WTC11 (cell line): ENCODE measurements around the gene LRRC8D. TPM values are rescaled to one million over a fixed set of nuclear protein-coding genes. Genes with fewer than 3 reads are reported as not detected.

ENCODE experiments used
- ATAC-seq: fragments of 200-7000 bp; cut with Tn5 transposase; 2 replicates; pipeline ENCODE4 v1.10.0; 2021; ENCODE audit warnings: mild to moderate bottlenecking, moderate library complexity
- CTCF ChIA-PET: fragments of 300-600 bp; sonication (Branson Sonifier 250); formaldehyde crosslinking; loops from one replicate; lab custom pipeline; 2021; ENCODE audit warnings: antibody characterized with exemption; lab: Charles Lee
- POLR2A ChIA-PET: fragments of 350-600 bp; sonication (Branson Sonifier 250); formaldehyde crosslinking; loops from one replicate; lab custom pipeline; 2021; ENCODE audit warnings: antibody characterized with exemption; lab: Charles Lee
- DNase-seq: peaks from one replicate; pipeline ENCODE4 v3.0.0; 2021; ENCODE audit warnings: low spot score
- H3K27ac Mint-ChIP-seq: 2 replicates; pipeline ENCODE4 v1.8.0; 2021; ENCODE audit warnings: mixed read lengths
- H3K27me3 Mint-ChIP-seq: 2 replicates; pipeline ENCODE4 v1.8.0; 2021; ENCODE audit warnings: low read depth, mild to moderate bottlenecking, moderate library complexity, mixed read lengths
- H3K36me3 Mint-ChIP-seq: 2 replicates; pipeline ENCODE4 v1.8.0; 2021; ENCODE audit warnings: mixed read lengths
- H3K4me1 Mint-ChIP-seq: 2 replicates; pipeline ENCODE4 v1.8.0; 2022; ENCODE audit warnings: mixed read lengths
- H3K4me3 Mint-ChIP-seq: 2 replicates; pipeline ENCODE4 v1.8.0; 2021; ENCODE audit warnings: mild to moderate bottlenecking, moderate library complexity, mixed read lengths
- H3K9me3 Mint-ChIP-seq: 2 replicates; pipeline ENCODE4 v1.8.0; 2021; ENCODE audit warnings: mixed read lengths
- CREM ChIP-seq: sonication (generic); formaldehyde crosslinking; IDR thresholded peaks from 2 replicates; pipeline ENCODE4 v1.8.1; 2022; ENCODE audit warnings: mild to moderate bottlenecking, missing genetic modification reagents, moderate library complexity
- ETV6 ChIP-seq: sonication (generic); formaldehyde crosslinking; IDR thresholded peaks from 2 replicates; pipeline ENCODE4 v1.8.1; 2022; ENCODE audit warnings: mild to moderate bottlenecking, missing genetic modification reagents
- FOXJ3 ChIP-seq: sonication (generic); formaldehyde crosslinking; IDR thresholded peaks from 2 replicates; pipeline ENCODE4 v1.9.0; 2021; ENCODE audit warnings: missing genetic modification reagents, mild to moderate bottlenecking, borderline replicate concordance
- GTF2I ChIP-seq: fragments of 250-450 bp; sonication (Bioruptor Pico); conservative IDR thresholded peaks from 2 replicates; pipeline ENCODE4 v1.4.0; 2021; ENCODE audit warnings: mild to moderate bottlenecking
- JAZF1 ChIP-seq: fragments of 250-450 bp; sonication (Bioruptor Pico); IDR thresholded peaks from 2 replicates; pipeline ENCODE4 v1.9.0; 2021; ENCODE audit warnings: moderate library complexity, mild to moderate bottlenecking, inconsistent platforms
- KAT7 ChIP-seq: sonication (generic); formaldehyde crosslinking; IDR thresholded peaks from 2 replicates; pipeline ENCODE4 v1.8.1; 2023; ENCODE audit warnings: missing genetic modification reagents, mild to moderate bottlenecking, borderline replicate concordance
- NFATC4 ChIP-seq: fragments of 250-450 bp; sonication (Bioruptor Pico); IDR thresholded peaks from 2 replicates; pipeline ENCODE4 v1.9.0; 2021; ENCODE audit warnings: mild to moderate bottlenecking
- NFYB ChIP-seq: sonication (generic); formaldehyde crosslinking; conservative IDR thresholded peaks from 2 replicates; pipeline ENCODE4 v1.8.0; 2022; ENCODE audit warnings: low read depth, missing genetic modification reagents
- NR3C1 ChIP-seq: sonication (generic); formaldehyde crosslinking; conservative IDR thresholded peaks from 2 replicates; pipeline ENCODE4 v1.8.1; 2023; ENCODE audit warnings: low read depth, mild to moderate bottlenecking, missing genetic modification reagents
- OVOL2 ChIP-seq: fragments of 250-450 bp; sonication (Bioruptor Pico); IDR thresholded peaks from 2 replicates; pipeline ENCODE4 v1.9.0; 2021; ENCODE audit warnings: mild to moderate bottlenecking, borderline replicate concordance
- TEAD1 ChIP-seq: sonication (generic); formaldehyde crosslinking; IDR thresholded peaks from 2 replicates; pipeline ENCODE4 v1.8.0; 2022; ENCODE audit warnings: mild to moderate bottlenecking, missing genetic modification reagents
- ZNF121 ChIP-seq: sonication (generic); formaldehyde crosslinking; IDR thresholded peaks from 2 replicates; pipeline ENCODE4 v1.8.0; 2023; ENCODE audit warnings: missing genetic modification reagents
- ZNF317 ChIP-seq: sonication (generic); formaldehyde crosslinking; IDR thresholded peaks from 2 replicates; pipeline ENCODE4 v1.8.1; 2023; ENCODE audit warnings: low read depth, mild to moderate bottlenecking, moderate library complexity, missing genetic modification reagents, borderline replicate concordance
- total RNA-seq: library from RNA; stranded (reverse); gene quantifications from 3 replicates; pipeline ENCODE4 v1.2.3, GENCODE V29; 2021
- TF ChIP-seq, protein P1 (sequence below): sonication (generic); formaldehyde crosslinking; IDR thresholded peaks from 2 replicates; pipeline ENCODE4 v1.8.1; 2023; ENCODE audit warnings: mild to moderate bottlenecking, missing genetic modification reagents
- TF ChIP-seq, protein P2 (sequence below): sonication (generic); formaldehyde crosslinking; conservative IDR thresholded peaks from 2 replicates; pipeline ENCODE4 v1.8.1; 2023; ENCODE audit warnings: mild to moderate bottlenecking, low read depth, missing genetic modification reagents, moderate library complexity
- TF ChIP-seq, protein P3 (sequence below): sonication (generic); formaldehyde crosslinking; IDR thresholded peaks from 2 replicates; pipeline ENCODE4 v1.8.1; 2023; ENCODE audit warnings: mild to moderate bottlenecking, missing genetic modification reagents, moderate library complexity
- TF ChIP-seq, protein P4 (sequence below): fragments of 250-450 bp; sonication (Bioruptor Pico); IDR thresholded peaks from 2 replicates; pipeline ENCODE4 v2.1.2; 2022; ENCODE audit warnings: mild to moderate bottlenecking, moderate library complexity
- TF ChIP-seq, protein P5 (sequence below): fragments of 250-450 bp; sonication (Bioruptor Pico); IDR thresholded peaks from 2 replicates; pipeline ENCODE4 v1.8.0; 2021; ENCODE audit warnings: mild to moderate bottlenecking
- TF ChIP-seq, protein P6 (sequence below): sonication (generic); formaldehyde crosslinking; IDR thresholded peaks from 2 replicates; pipeline ENCODE4 v1.8.1; 2022; ENCODE audit warnings: low read depth, missing genetic modification reagents, borderline replicate concordance
- TF ChIP-seq, protein P7 (sequence below): sonication (generic); formaldehyde crosslinking; IDR thresholded peaks from 2 replicates; pipeline ENCODE4 v1.8.0; 2022; ENCODE audit warnings: mild to moderate bottlenecking, missing genetic modification reagents

The LRRC8D gene
- total RNA-seq, 1 experiment from 2014 or later: 42.6 TPM

DNA sequence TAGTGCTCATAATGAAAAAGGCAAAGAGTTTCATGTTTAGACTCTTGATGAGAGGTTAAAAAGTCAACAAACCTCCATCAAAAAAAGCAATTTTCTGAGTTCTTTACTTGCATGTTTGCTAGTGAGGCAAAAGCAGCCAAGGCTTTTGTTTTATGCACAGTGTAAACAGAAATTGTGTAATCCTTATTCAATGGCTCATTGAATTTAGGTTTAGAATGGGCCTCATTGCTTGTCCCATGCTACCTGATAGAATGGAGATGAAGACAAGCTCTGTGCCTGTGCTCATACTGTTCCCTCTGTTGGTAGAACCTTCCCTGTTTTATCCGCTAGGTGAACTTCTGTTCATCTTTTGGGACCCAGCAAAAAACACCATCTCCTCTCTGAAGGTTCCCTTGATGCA lies 10.0 kb upstream of the LRRC8D start:
- no peak overlapping the region for H3K4me3 Mint-ChIP-seq
- TF ChIP-seq NFATC4 (no peak), FOXJ3 (CRISPR knock-in tag) (no peak)
- TF ChIP-seq, all 79 proteins: peak for 0
- peaks cover 22% of the 10 kb centered on the region for H3K4me1 Mint-ChIP-seq
- POLR2A ChIA-PET: no interaction called here
- ATAC-seq (no peak), DNase-seq (no peak)
- peaks cover 16% of the 10 kb centered on the region for H3K27me3 Mint-ChIP-seq
- H3K36me3 Mint-ChIP-seq: no peaks in the 10 kb centered on the region
- CTCF ChIA-PET: interaction anchor here (1.7 kb wide), 1 partner anchor 48 kb away, joined by 4 read pairs; no protein-coding TSS in a partner anchor
- no peaks in the 10 kb centered on the region for H3K9me3 Mint-ChIP-seq
- no peak overlapping the region for H3K27ac Mint-ChIP-seq

DNA sequence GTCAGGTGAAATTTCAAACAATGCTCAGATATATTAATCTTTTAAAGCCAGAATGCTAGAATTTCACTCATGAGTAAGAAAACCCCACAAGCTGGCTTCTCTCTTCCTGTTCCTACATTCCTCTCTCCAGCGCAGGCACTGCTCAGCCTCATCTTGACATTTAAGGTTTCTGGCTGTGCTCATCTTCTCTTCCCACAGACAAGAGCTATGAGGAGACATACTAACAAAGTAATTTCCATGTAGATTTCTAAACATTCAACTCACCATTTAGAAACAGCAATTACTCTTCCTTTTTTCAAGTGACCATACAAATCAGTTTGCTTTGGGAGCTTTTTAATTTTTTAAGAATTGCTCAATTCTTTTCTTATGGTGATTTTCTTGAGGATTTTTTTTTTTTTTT lies 7.8 kb upstream of the LRRC8D start:
- ChIA-PET CTCF (interaction anchor here (0.7 to 0.9 kb wide), 2 partner anchors 8 to 162 kb away, joined by 3 read pairs; no protein-coding TSS in a partner anchor), POLR2A (no interaction called here)
- no peaks in the 10 kb centered on the region for H3K36me3 Mint-ChIP-seq
- TF ChIP-seq ZNF317 (CRISPR knock-in tag) (no peak), NFYB (CRISPR knock-in tag) (no peak), OVOL2 (CRISPR knock-in tag) (no peak), TEAD1 (CRISPR knock-in tag) (no peak), JAZF1 (CRISPR knock-in tag) (no peak), ZNF121 (CRISPR knock-in tag) (no peak), CREM (CRISPR knock-in tag) (no peak), KAT7 (CRISPR knock-in tag) (no peak), ETV6 (no peak), NR3C1 (CRISPR knock-in tag) (no peak), GTF2I (CRISPR knock-in tag) (no peak)
- TF ChIP-seq, protein P1, sequence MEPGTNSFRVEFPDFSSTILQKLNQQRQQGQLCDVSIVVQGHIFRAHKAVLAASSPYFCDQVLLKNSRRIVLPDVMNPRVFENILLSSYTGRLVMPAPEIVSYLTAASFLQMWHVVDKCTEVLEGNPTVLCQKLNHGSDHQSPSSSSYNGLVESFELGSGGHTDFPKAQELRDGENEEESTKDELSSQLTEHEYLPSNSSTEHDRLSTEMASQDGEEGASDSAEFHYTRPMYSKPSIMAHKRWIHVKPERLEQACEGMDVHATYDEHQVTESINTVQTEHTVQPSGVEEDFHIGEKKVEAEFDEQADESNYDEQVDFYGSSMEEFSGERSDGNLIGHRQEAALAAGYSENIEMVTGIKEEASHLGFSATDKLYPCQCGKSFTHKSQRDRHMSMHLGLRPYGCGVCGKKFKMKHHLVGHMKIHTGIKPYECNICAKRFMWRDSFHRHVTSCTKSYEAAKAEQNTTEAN (CRISPR knock-in tag): no peak
- TF ChIP-seq, protein P2, sequence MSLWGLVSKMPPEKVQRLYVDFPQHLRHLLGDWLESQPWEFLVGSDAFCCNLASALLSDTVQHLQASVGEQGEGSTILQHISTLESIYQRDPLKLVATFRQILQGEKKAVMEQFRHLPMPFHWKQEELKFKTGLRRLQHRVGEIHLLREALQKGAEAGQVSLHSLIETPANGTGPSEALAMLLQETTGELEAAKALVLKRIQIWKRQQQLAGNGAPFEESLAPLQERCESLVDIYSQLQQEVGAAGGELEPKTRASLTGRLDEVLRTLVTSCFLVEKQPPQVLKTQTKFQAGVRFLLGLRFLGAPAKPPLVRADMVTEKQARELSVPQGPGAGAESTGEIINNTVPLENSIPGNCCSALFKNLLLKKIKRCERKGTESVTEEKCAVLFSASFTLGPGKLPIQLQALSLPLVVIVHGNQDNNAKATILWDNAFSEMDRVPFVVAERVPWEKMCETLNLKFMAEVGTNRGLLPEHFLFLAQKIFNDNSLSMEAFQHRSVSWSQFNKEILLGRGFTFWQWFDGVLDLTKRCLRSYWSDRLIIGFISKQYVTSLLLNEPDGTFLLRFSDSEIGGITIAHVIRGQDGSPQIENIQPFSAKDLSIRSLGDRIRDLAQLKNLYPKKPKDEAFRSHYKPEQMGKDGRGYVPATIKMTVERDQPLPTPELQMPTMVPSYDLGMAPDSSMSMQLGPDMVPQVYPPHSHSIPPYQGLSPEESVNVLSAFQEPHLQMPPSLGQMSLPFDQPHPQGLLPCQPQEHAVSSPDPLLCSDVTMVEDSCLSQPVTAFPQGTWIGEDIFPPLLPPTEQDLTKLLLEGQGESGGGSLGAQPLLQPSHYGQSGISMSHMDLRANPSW (CRISPR knock-in tag): no peak
- TF ChIP-seq, protein P3, sequence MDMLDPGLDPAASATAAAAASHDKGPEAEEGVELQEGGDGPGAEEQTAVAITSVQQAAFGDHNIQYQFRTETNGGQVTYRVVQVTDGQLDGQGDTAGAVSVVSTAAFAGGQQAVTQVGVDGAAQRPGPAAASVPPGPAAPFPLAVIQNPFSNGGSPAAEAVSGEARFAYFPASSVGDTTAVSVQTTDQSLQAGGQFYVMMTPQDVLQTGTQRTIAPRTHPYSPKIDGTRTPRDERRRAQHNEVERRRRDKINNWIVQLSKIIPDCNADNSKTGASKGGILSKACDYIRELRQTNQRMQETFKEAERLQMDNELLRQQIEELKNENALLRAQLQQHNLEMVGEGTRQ (CRISPR knock-in tag): no peak
- TF ChIP-seq, protein P4, sequence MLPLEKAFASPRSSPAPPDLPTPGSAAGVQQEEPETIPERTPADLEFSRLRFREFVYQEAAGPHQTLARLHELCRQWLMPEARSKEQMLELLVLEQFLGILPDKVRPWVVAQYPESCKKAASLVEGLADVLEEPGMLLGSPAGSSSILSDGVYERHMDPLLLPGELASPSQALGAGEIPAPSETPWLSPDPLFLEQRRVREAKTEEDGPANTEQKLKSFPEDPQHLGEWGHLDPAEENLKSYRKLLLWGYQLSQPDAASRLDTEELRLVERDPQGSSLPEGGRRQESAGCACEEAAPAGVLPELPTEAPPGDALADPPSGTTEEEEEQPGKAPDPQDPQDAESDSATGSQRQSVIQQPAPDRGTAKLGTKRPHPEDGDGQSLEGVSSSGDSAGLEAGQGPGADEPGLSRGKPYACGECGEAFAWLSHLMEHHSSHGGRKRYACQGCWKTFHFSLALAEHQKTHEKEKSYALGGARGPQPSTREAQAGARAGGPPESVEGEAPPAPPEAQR: no peak
- TF ChIP-seq, protein P5, sequence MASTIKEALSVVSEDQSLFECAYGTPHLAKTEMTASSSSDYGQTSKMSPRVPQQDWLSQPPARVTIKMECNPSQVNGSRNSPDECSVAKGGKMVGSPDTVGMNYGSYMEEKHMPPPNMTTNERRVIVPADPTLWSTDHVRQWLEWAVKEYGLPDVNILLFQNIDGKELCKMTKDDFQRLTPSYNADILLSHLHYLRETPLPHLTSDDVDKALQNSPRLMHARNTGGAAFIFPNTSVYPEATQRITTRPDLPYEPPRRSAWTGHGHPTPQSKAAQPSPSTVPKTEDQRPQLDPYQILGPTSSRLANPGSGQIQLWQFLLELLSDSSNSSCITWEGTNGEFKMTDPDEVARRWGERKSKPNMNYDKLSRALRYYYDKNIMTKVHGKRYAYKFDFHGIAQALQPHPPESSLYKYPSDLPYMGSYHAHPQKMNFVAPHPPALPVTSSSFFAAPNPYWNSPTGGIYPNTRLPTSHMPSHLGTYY (CRISPR knock-in tag): no peak
- TF ChIP-seq, protein P6, sequence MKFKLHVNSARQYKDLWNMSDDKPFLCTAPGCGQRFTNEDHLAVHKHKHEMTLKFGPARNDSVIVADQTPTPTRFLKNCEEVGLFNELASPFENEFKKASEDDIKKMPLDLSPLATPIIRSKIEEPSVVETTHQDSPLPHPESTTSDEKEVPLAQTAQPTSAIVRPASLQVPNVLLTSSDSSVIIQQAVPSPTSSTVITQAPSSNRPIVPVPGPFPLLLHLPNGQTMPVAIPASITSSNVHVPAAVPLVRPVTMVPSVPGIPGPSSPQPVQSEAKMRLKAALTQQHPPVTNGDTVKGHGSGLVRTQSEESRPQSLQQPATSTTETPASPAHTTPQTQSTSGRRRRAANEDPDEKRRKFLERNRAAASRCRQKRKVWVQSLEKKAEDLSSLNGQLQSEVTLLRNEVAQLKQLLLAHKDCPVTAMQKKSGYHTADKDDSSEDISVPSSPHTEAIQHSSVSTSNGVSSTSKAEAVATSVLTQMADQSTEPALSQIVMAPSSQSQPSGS: no peak
- TF ChIP-seq, protein P7, sequence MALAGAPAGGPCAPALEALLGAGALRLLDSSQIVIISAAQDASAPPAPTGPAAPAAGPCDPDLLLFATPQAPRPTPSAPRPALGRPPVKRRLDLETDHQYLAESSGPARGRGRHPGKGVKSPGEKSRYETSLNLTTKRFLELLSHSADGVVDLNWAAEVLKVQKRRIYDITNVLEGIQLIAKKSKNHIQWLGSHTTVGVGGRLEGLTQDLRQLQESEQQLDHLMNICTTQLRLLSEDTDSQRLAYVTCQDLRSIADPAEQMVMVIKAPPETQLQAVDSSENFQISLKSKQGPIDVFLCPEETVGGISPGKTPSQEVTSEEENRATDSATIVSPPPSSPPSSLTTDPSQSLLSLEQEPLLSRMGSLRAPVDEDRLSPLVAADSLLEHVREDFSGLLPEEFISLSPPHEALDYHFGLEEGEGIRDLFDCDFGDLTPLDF (CRISPR knock-in tag): no peak
- no peak overlapping the region for H3K4me3 Mint-ChIP-seq
- peaks cover 20% of the 10 kb centered on the region for H3K4me1 Mint-ChIP-seq
- DNase-seq (no peak), ATAC-seq (no peak)
- H3K27me3 Mint-ChIP-seq: peaks cover 16% of the 10 kb centered on the region
- H3K27ac Mint-ChIP-seq: no peak overlapping the region; the same call in 1 of the 2 replicates
- no peaks in the 10 kb centered on the region for H3K9me3 Mint-ChIP-seq
